Measurements from ENCODE around the gene AUTS2.
A peak's percentile ranks its signal among the peaks of the same experiment; 100 is the strongest.

AUTS2 gene

GRCh38 chr7:69996121-69996520 lies 397.8 kb downstream of the AUTS2 start:
- DNase-seq = no peak

GRCh38 chr7:70000737-70001348 lies 402.6 kb downstream of the AUTS2 start:
- DNase-seq = no peak

- DNase-seq = no peak
Observed at GRCh38 chr7:70005480-70005879, 407.2 kb downstream of the AUTS2 start.

- DNase-seq = no peak
Observed at GRCh38 chr7:70005891-70006260, 407.6 kb downstream of the AUTS2 start.

GRCh38 chr7:70006261-70006920 lies 408.1 kb downstream of the AUTS2 start:
- DNase-seq = peak in 1 of 5 experiments; percentile 31

- DNase-seq = no peak
Observed at GRCh38 chr7:70008466-70008865, 410.2 kb downstream of the AUTS2 start.

- no peak for DNase-seq
Observed at GRCh38 chr7:70014472-70015177, 416.4 kb downstream of the AUTS2 start.

GRCh38 chr7:70015353-70015752 lies 417.1 kb downstream of the AUTS2 start:
- DNase-seq = no peak

- DNase-seq = no peak
Observed at GRCh38 chr7:70016044-70016770, 417.9 kb downstream of the AUTS2 start.

- DNase-seq = no peak
Observed at GRCh38 chr7:70017357-70017756, 419.1 kb downstream of the AUTS2 start.

- no peak for DNase-seq
Observed at GRCh38 chr7:70018700-70019099, 420.4 kb downstream of the AUTS2 start.

GRCh38 chr7:70027867-70028266 lies 429.6 kb downstream of the AUTS2 start:
- peak in 1 of 5 experiments; percentile 79 for DNase-seq

GRCh38 chr7:70028620-70029019 lies 430.3 kb downstream of the AUTS2 start:
- no peak for DNase-seq

- DNase-seq = no peak
Observed at GRCh38 chr7:70029993-70030392, 431.7 kb downstream of the AUTS2 start.

GRCh38 chr7:70030745-70031144 lies 432.5 kb downstream of the AUTS2 start:
- no peak for DNase-seq

- DNase-seq = no peak
Observed at GRCh38 chr7:70031245-70031644, 433.0 kb downstream of the AUTS2 start.

GRCh38 chr7:70032649-70033048 lies 434.4 kb downstream of the AUTS2 start:
- DNase-seq = no peak

GRCh38 chr7:70033226-70033625 lies 435.0 kb downstream of the AUTS2 start:
- no peak for DNase-seq

GRCh38 chr7:70034999-70035398 lies 436.7 kb downstream of the AUTS2 start:
- DNase-seq = no peak

GRCh38 chr7:70035519-70035918 lies 437.2 kb downstream of the AUTS2 start:
- no peak for DNase-seq

- no peak for DNase-seq
Observed at GRCh38 chr7:70035955-70036354, 437.7 kb downstream of the AUTS2 start.

- no peak for DNase-seq
Observed at GRCh38 chr7:70036695-70037094, 438.4 kb downstream of the AUTS2 start.

GRCh38 chr7:70037171-70037933 lies 439.1 kb downstream of the AUTS2 start:
- no peak for DNase-seq

Data from T-helper 2 cell (primary cell).